ENCODE measurements around the gene MAZ. TPM values are rescaled to one million over a fixed set of nuclear protein-coding genes. Genes with fewer than 3 reads are reported as not detected.
"Not testable (repeated sequence)": the region's sequence is repeated elsewhere in the genome, so short reads cannot be mapped to it uniquely, and the experiment has no call there.

The MAZ gene
- polyA plus RNA-seq (2014; cell fraction: cytosol; rRNA removed), result 364 and 496 TPM in 2 replicates
- polyA plus RNA-seq (2014; cell fraction: nucleus; rRNA removed), result 262 and 344 TPM in 2 replicates

- DNase-seq (ENCODE audit: low spot score), result no peak
These were observed at the start of gene MAZ for GRCh38 chr16:29806099-29806579. TSS of gene MAZ (plus strand) at chr16:29806529. CDS start at chr16:29806702, 173 bp downstream.

- no peak for DNase-seq (ENCODE audit: low spot score)
These were observed 49.7 kb upstream of the MAZ start for GRCh38 chr16:29756654-29757053.

GRCh38 chr16:29757086-29757485, 49.2 kb upstream of the MAZ start:
- DNase-seq (ENCODE audit: low spot score), result not testable (repeated sequence)

GRCh38 chr16:29757950-29758466, 48.3 kb upstream of the MAZ start:
- DNase-seq (ENCODE audit: low spot score), result no peak

GRCh38 chr16:29760567-29761279, 45.6 kb upstream of the MAZ start:
- DNase-seq (ENCODE audit: low spot score), result no peak

GRCh38 chr16:29761280-29761651, 45.1 kb upstream of the MAZ start:
- DNase-seq (ENCODE audit: low spot score), result not testable (repeated sequence)

- no peak for DNase-seq (ENCODE audit: low spot score)
These were observed 44.4 kb upstream of the MAZ start for GRCh38 chr16:29761882-29762281.

GRCh38 chr16:29763326-29763725, 43.0 kb upstream of the MAZ start:
- DNase-seq (ENCODE audit: low spot score), result no peak

GRCh38 chr16:29765167-29766032, 40.9 kb upstream of the MAZ start:
- DNase-seq (ENCODE audit: low spot score), result no peak

GRCh38 chr16:29766571-29766970, 39.8 kb upstream of the MAZ start:
- DNase-seq (ENCODE audit: low spot score), result no peak

GRCh38 chr16:29767062-29767461, 39.3 kb upstream of the MAZ start:
- no peak for DNase-seq (ENCODE audit: low spot score)

- DNase-seq (ENCODE audit: low spot score), result no peak
These were observed 36.8 kb upstream of the MAZ start for GRCh38 chr16:29769507-29769906.

- DNase-seq (ENCODE audit: low spot score), result no peak
These were observed 35.9 kb upstream of the MAZ start for GRCh38 chr16:29770250-29770929.

- DNase-seq (ENCODE audit: low spot score), result not testable (repeated sequence)
These were observed 34.0 kb upstream of the MAZ start for GRCh38 chr16:29772330-29772729.

- no peak for DNase-seq (ENCODE audit: low spot score)
These were observed 31.6 kb upstream of the MAZ start for GRCh38 chr16:29774730-29775129.

GRCh38 chr16:29775742-29776408, 30.5 kb upstream of the MAZ start:
- no peak for DNase-seq (ENCODE audit: low spot score)

- no peak for DNase-seq (ENCODE audit: low spot score)
These were observed 28.6 kb upstream of the MAZ start, which contains the start of gene ZG16 for GRCh38 chr16:29777576-29778350. TSS of gene ZG16 (plus strand) at chr16:29778256. CDS start at chr16:29779267, 1,011 bp downstream.

- DNase-seq (ENCODE audit: low spot score), result no peak
These were observed 26.9 kb upstream of the MAZ start for GRCh38 chr16:29779474-29779873.

GRCh38 chr16:29783094-29783953, 23.0 kb upstream of the MAZ start:
- DNase-seq (ENCODE audit: low spot score), result peak; percentile 62
